RKO (cell line): ENCODE results near the gene ZC3H12A.

Source experiments
- DNase-seq: peaks from one replicate; pipeline ENCODE4 v3.0.0-alpha.2; 2016; ENCODE audit warnings: low spot score

The ZC3H12A gene

DNA sequence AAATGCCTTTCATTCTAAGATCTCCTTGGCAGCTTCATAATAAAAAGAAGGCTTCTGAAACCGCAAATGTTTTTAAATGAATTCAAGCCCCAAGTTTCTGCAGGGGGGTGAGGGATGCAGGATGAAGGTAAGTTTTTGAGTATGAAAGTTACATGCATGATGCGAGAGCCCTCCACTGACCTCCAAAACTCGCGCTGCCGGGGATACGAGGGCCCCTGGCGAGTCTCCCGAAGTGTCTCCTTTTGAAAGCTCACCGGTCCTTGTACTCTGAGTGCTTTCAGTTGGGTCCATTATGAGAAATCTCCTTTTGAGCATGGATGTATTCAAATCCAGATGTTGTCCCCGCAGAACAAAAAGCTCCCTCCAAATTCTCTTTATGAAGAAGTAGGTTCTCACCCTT, 18.9 kb upstream of the ZC3H12A start:
- no peak for DNase-seq

DNA sequence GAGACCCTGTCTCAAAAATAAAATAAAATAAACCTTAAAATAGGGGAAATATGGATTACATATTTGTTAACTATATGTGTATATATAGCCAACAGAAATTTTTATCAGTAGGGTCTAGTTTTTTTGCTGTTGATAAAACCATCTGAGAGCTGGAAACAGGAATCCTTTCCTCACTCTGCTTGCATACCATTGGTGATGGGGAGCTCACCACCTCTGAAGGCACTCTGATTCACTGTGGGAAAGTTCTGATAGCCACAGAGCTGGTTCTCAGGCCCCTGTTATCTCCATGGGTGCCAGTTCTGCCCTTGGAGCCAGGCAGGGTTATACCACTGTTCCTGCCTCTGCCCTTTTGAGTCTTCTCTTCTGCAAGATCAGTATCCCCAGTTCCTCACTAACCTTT, 17.8 kb upstream of the ZC3H12A start:
- no peak for DNase-seq

DNA sequence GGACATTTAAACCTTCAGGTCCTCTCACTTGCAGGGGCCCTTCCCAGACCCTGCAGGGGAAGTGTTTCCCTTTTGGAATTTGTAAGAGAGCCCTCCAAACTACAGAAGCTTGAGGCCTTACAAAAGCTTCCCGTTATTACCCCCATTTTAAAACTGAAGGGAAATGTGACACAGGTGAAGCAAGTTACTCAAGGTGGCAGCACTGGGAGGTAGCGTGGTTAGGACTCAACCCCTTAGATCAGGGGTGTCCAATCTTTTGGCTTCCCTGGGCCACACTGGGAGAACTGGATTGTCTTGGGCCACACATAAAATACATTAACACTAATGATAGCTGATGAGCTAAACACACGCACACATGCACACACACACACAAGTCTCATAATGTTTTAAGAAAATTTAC, 15.8 kb upstream of the ZC3H12A start:
- DNase-seq, result no peak

- DNase-seq, result no peak
Measured at GRCh38 chr1:37461698-37462436, 12.5 kb upstream of the ZC3H12A start.

- DNase-seq, result no peak
Measured at GRCh38 chr1:37464443-37464842, 9.9 kb upstream of the ZC3H12A start.

DNA sequence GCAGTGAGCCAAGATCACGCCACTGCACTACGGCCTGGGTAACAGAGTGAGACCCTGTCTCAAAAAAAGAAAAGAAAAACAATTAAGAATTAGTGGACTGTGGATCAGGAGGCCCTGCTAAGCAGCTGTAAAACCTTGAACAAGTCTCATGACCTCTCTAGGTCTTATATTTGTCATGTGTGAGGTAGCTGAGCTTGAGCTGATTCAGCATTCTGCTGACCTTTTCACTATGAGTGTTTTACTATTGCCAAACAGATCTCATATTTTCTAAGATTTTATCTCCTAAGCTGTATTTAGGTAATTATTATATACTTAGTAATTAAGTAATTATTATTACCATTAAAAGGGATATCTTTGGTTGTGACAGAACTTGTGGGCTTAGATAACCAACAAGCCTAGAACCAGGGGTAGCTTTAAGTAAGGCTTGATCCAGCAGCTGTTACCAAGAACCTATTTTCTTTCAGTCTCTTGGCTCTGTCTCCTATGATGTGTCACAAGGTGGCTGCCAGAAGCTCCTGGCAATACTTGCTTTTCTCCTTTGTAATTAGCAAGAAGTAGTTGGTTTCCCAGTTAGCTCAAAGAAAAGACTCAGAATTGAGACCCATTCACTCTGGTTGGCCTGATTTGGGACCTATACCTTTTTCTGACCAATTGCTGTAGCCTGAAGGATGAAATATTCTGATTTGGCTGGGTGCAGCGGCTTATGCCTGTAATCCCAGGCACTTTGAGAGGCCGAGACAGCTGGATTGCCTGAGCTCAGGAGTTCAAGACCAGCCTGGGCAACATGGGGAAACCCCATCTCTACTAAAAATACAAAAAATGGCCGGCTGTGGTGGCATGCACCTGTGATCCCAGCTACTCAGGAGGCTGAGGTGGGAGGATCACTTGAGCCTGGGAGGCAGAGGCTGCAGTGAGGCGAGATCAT, 8.5 kb upstream of the ZC3H12A start:
- DNase-seq, result no peak

DNA sequence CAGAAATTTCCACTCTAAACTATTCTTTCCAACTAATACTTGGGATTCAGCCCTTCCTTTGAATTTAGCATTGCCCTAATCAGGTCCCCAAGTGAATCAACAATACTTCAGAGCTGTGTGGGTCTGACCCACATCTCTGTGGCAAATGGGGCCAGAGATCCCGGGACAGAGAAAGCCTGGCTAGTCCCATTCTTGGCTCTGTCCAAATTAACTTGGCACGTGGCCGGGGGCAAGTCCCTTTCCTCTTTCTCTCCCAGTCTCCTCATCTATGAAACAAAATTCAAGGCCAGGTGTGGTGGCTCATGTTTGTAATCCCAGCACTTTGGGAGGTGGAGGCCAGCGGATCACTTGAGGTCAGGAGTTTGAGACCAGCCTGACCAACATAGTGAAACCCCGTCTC, 6.3 kb upstream of the ZC3H12A start:
- DNase-seq, result no peak

- no peak for DNase-seq
Measured at GRCh38 chr1:37469386-37469785, 5.0 kb upstream of the ZC3H12A start.

DNA sequence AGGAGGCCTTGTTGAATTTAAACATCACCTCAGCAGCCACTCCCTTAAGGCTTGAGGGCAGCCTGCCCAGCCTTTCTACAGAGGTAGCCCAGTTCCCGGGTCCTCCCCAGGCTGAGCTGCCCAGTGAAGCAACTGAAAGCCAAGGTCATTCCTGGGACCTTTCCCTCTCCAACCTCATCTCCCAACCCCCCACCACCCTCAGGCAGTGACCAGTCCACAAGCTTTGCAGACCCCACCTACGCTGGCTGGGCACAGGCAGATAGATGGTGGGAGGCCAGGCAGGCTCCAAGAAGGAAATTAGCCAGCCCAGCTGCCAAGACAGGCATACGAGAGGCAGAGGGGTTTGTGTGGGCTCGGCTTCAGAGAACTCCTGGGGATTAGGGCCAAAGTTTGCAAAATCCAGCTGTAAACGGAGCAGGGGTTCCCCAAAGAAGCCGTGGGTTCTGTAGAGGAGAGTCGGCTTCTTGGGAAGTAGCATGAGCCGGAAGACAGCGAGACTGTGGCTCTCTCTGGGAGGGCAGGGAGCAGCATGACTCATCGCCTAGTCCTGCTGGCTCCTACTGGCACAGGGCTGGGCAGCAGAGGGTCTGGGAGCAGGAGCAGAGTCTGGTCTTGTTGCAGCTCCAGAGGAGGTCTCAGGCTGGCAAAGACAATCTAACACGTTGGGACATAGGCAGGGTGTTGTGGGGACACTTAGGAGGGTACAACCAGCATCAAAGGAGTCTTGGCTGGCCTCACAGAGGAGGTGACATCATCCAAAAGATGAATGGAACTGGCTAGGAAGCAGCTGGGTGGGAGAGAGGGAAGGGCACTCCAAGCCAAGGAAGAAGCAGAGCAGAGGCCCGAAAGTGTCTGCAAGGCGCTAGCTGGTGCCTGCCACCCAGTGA, 2.8 kb upstream of the ZC3H12A start:
- peak; percentile 89 for DNase-seq

DNA sequence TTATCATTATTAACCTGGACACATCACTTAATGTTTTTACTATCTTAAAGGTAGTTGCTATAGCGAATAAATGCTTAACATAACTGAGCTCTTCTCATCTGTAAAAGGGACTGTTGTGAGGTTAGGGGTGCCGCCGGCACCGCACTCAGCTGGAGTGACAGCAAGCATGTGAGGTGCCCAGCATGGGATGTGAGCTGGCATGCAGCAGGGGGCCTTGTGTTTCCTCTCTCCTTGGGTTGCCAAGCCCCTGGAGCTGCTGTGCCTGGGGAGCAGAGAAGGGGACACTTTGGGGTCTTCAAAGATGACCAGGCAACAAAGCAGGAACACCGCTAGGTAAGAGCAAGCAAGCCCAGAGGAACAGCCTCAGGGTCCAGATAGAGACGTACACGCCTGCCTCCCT, 2.1 kb upstream of the ZC3H12A start:
- no peak for DNase-seq

GRCh38 chr1:37472994-37473393, 1.4 kb upstream of the ZC3H12A start:
- DNase-seq, result no peak

- DNase-seq, result no peak
Measured at GRCh38 chr1:37473431-37474045, 842 bp upstream of the ZC3H12A start.

- peak; percentile 41 for DNase-seq
Measured at GRCh38 chr1:37474697-37475379, 458 bp downstream of the ZC3H12A start.

DNA sequence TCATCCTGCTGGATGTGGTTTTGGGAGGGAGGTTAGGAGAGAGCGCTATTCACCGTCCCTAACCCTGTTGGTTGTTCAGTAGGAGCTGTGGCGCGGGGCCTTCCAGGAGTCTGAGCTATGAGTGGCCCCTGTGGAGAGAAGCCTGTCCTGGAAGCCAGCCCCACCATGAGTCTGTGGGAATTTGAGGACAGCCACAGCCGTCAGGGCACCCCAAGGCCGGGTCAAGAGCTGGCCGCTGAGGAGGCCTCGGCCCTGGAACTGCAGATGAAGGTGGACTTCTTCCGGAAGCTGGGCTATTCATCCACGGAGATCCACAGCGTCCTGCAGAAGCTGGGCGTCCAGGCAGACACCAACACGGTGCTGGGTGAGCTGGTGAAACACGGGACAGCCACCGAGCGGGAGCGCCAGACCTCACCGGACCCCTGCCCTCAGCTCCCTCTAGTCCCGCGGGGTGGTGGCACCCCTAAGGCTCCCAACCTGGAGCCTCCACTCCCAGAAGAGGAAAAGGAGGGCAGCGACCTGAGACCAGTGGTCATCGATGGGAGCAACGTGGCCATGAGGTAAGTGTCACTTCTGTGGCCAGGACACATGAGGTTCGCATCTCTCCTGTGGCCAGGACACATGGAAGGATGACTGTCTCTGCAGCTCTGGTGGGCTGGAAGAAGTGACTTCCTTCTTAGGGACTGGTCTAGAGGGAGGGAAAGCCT, 1.2 kb downstream of the ZC3H12A start:
- peak; percentile 45 for DNase-seq

- no peak for DNase-seq
Measured at GRCh38 chr1:37476087-37476452, 1.7 kb downstream of the ZC3H12A start.

- DNase-seq, result peak; percentile 87
Measured at GRCh38 chr1:37476460-37477197, 2.2 kb downstream of the ZC3H12A start.

DNA sequence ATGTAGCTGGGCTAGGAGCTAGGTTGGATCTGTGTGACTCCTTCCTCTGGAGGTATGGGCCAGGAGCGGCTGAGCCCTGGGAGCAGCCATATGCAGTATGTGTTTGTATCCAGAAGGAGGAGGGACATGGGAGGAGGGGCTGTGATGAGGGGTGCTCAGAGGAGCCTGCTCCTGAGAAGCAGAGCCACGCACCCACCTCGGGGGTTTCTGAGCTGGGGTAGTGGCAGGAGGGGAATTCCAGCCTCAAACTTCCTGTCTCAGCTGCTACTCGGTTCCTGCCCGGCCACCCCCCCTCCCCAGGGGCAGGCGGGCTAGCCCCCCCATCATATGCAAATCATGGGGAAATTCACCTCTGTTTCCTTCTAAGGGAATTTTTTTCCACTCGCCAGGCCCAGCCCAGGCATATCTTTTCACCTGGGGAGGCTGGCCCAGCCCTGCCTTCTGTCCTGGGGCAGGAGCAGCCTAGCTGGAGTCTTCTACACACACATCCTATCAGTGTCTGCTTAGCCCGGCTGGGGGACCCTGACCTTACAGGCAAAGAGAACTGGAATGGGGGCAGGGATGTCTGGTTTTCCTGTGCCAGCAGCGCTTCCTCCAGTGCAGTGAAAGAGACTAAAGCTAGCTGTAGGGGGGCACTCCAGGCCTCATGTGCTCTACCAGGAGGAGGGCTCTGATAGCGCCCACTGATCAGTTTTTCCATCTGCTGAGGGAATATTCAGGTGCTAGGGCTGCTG, 3.0 kb downstream of the ZC3H12A start:
- peak; percentile 50 for DNase-seq

DNA sequence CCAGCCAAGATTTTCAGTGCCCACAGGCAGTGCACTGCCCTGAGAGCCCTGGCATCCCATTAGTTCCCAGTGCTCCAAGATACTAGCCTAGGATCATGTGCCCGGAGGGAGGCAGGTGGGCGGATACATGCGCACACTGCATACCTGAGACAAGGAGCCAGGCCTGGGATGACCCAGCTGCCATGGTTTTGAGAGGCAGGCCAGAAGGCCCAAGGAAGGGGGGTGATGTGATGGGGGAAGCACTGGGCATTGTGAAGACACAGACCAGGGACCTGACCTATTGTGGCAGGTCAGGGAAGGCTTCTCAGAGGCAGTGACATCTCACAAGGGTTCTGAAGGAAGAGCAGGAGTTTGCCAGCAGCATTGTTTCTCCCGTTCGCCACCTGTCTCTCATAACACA, 3.6 kb downstream of the ZC3H12A start:
- no peak for DNase-seq

GRCh38 chr1:37478451-37478881, 4.1 kb downstream of the ZC3H12A start:
- peak; percentile 91 for DNase-seq
